Upper lobe of right lung (tissue), 1 donor: ENCODE data around the gene MBD4. TPM values are rescaled to one million over a fixed set of nuclear protein-coding genes. Genes with fewer than 3 reads are reported as not detected.
"Not testable (repeated sequence)": the region's sequence is repeated elsewhere in the genome, so short reads cannot be mapped to it uniquely, and the experiment has no call there.

Source experiments
- ATAC-seq: fragments of 200-7000 bp; cut with Tn5 transposase; one replicate; pipeline ENCODE4 v1.9.1; 2020; ENCODE audit warnings: mild to moderate bottlenecking, moderate library complexity
- DNase-seq: peaks from one replicate; pipeline ENCODE4 v3.0.0-alpha.2; 2020
- H3K27ac ChIP-seq: fragments of 200-600 bp; one replicate; pipeline ENCODE4 v1.8.0; 2022
- H3K27me3 ChIP-seq: fragments of 200-600 bp; one replicate; pipeline ENCODE4 v1.8.0; 2022; ENCODE audit warnings: mild to moderate bottlenecking
- H3K36me3 ChIP-seq: fragments of 200-600 bp; one replicate; pipeline ENCODE4 v1.8.0; 2022
- H3K4me1 ChIP-seq: fragments of 200-600 bp; one replicate; pipeline ENCODE4 v1.8.0; 2022
- H3K4me3 ChIP-seq: fragments of 200-600 bp; one replicate; pipeline ENCODE4 v1.8.0; 2022; ENCODE audit warnings: mild to moderate bottlenecking
- H3K9me3 ChIP-seq: fragments of 200-600 bp; one replicate; pipeline ENCODE4 v1.8.0; 2022
- intact Hi-C: fragments of 100-400 bp; cut with DNase I; formaldehyde crosslinking; loops from one replicate; pipeline ENCODE4 v1.11.0; 2022
- total RNA-seq: library from RNA; stranded (reverse); fragmentation: NEBNext Ultra II Directional; extraction: Animal tissue kit (Norgen Biotek cat#: 25700); gene quantifications from one replicate; pipeline ENCODE4 v1.2.1, GENCODE V29; 2021
- TF ChIP-seq, protein P1 (sequence below): fragments of 200-600 bp; IDR thresholded peaks from one replicate; pipeline ENCODE4 v1.8.0; 2022; ENCODE audit warnings: antibody characterized with exemption
- donor health status: DM: no; HTN: yes; CAD: no; lungs with severe emphysema.

Gene MBD4
- total RNA-seq, 1 donor from 2014 or later, result 36.4 TPM

DNA sequence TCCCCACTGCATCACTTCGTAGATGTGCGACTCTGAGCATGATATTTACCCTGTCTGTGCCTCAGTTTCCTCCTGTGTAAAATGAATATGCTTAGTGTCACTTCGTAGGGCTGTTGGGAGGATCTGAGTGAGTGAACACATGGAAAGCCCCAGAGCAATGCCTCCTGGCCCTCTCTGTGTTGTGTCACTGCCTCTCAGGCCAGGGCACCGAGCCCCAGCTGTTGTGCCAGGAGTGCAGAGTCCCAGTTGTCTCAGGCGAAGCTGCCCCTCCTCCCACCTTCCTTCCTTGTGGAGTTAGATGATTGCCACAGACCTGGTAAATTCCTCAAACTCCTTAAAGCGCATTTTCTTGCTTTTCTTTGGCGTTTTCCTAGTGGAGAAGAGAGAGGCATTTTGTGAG lies 37.5 kb downstream of the MBD4 start:
- ATAC-seq, result no peak
- DNase-seq, result no peak
- H3K4me1 ChIP-seq, result peaks cover 11% of the 10 kb centered on the region
- no peak overlapping the region for H3K27ac ChIP-seq
- intact Hi-C loops, result no loop called here
- H3K36me3 ChIP-seq, result no peaks in the 10 kb centered on the region
- no peaks in the 10 kb centered on the region for H3K9me3 ChIP-seq
- no peak overlapping the region for H3K4me3 ChIP-seq
- TF ChIP-seq, protein P1, sequence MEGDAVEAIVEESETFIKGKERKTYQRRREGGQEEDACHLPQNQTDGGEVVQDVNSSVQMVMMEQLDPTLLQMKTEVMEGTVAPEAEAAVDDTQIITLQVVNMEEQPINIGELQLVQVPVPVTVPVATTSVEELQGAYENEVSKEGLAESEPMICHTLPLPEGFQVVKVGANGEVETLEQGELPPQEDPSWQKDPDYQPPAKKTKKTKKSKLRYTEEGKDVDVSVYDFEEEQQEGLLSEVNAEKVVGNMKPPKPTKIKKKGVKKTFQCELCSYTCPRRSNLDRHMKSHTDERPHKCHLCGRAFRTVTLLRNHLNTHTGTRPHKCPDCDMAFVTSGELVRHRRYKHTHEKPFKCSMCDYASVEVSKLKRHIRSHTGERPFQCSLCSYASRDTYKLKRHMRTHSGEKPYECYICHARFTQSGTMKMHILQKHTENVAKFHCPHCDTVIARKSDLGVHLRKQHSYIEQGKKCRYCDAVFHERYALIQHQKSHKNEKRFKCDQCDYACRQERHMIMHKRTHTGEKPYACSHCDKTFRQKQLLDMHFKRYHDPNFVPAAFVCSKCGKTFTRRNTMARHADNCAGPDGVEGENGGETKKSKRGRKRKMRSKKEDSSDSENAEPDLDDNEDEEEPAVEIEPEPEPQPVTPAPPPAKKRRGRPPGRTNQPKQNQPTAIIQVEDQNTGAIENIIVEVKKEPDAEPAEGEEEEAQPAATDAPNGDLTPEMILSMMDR, result no peak
- no peaks in the 10 kb centered on the region for H3K27me3 ChIP-seq

DNA sequence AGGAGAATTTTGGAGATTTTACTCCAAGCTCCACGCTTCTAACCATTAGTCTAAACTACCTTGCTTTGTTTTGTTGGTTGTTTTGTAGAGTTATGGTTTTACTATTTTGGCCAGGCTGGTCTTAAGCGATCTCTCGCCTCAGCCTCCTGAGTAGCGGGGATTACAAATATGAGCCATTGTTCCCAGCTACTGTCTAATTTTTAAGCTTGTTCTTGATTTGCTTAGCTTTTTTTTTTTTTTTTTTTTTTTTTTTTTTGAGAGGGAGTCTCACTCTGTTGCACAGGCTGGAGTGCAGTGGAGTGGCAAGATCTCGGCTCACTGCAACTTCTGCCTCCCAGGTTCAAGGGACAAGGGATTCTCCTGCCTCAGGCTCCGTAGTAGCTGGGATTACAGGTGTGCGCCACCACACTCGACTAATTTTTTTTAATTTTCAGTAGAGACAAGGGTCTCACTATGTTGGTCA lies 39.8 kb downstream of the MBD4 start:
- Histone ChIP-seq H3K27me3 (no peaks in the 10 kb centered on the region), H3K27ac (peak overlapping the region; percentile 93), H3K4me1 (peaks cover 11% of the 10 kb centered on the region), H3K36me3 (peaks cover 6% of the 10 kb centered on the region), H3K9me3 (no peaks in the 10 kb centered on the region), H3K4me3 (peak overlapping the region; percentile 77)
- no peak for DNase-seq
- intact Hi-C loops, result no loop called here
- ATAC-seq, result no peak
- TF ChIP-seq, protein P1, result no peak

DNA sequence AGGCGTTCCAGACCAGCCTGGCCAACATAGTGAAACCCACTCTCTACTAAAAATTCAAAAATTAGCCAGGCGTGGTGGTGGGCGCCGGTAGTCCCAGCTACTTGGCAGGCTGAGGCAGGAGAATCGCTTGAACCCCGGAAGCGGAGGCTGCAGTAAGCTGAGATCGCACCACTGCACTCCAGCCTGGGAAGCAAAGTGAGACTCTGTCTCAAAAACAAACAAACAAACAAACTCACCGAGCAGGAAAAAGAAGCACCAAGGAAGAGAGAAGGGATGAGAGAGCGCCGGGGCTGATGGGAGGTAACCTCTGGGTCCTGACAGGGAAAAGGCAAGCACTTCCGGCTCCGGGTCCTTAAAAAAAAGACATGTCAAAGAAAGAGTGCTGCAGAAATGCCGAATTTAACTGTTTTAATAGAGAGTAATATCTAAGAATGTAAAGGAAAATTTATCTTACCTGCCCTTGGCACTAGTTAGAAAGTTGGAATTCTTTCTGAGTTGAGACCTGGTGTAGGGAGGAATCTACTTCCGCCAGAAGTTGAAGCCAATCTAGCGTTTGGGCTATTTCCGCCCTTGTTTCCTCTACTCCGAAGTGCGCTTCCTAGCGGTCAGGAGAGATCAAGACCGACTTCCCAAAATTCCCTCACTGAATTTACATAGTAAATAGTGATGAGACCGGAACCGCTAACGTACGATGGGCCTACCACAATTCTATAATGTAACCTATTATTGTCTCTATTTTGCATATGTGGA lies 40.4 kb downstream of the MBD4 start:
- intact Hi-C loops, result no loop called here
- DNase-seq (peak; percentile 81), ATAC-seq (peak; percentile 92)
- H3K9me3 ChIP-seq, result no peaks in the 10 kb centered on the region
- peaks cover 11% of the 10 kb centered on the region for H3K4me1 ChIP-seq
- H3K27me3 ChIP-seq, result no peaks in the 10 kb centered on the region
- H3K36me3 ChIP-seq, result peaks cover 6% of the 10 kb centered on the region
- H3K4me3 ChIP-seq, result peak overlapping the region; percentile 77
- TF ChIP-seq, protein P1, result peak; percentile 84
- H3K27ac ChIP-seq, result peak overlapping the region; percentile 93

DNA sequence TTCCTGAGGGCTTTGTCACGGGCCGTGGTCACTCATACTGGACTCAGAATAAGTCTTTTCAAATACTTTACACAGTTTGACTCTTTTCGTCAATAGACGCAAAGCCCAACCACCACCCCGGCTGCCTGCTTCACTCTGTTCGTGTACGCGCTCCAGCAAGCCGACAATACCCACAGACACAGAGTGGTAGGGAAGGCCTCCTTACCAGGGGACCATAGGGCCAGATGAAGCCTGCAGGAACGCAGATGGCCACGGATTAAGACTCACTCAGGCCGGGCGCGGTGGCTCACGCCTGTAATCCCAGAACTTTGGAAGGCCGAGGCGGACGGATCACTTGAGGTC lies 41.0 kb downstream of the MBD4 start:
- intact Hi-C loops, result no loop called here
- Histone ChIP-seq H3K36me3 (peaks cover 6% of the 10 kb centered on the region), H3K9me3 (no peaks in the 10 kb centered on the region), H3K4me1 (peaks cover 11% of the 10 kb centered on the region), H3K4me3 (peak overlapping the region; percentile 77), H3K27ac (peak overlapping the region; percentile 93), H3K27me3 (no peaks in the 10 kb centered on the region)
- TF ChIP-seq, protein P1, result no peak
- ATAC-seq (peak; percentile 33), DNase-seq (no peak)

DNA sequence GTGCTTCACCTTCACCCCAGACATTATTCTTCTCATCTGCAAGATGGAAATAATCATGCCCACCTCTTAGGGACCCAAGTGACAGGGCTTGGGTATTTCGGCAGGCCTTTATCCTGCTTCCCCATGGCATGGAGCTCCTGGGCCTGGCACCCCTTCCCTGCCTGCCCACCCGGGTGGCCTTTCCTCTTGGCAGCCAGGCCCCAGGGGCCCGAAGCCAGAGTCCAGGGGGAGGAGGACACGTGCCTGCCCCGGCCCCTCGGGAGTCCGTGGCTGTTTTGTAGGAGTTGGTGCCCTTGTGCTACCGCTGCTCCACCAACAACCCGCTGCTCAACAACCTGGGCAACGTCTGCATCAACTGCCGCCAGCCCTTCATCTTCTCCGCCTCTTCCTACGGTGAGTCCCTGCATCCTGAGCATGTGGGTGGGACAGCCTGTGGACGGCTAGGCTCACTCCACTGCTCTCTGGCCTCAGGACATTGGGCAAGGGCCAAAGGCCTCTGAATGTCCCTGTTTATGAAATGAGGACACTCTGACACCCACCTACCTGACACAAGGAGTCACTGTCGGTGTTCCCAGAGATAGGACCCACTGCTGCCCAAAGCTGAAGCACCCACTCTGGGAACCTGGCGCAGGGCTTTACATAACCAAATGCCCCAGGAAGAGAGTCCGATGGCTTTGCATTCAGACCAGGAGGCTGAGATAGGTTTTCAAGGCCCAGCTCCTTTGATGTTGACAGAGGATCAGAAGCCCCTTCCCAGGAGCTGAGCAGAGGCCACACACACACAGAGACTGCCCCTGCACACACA lies 45.8 kb downstream of the MBD4 start:
- ATAC-seq, H3K4me3 ChIP-seq, intact Hi-C loops, H3K27me3 ChIP-seq, DNase-seq, H3K9me3 ChIP-seq: not testable (repeated sequence)
- H3K4me1 ChIP-seq, result peaks cover 19% of the 10 kb centered on the region
- H3K36me3 ChIP-seq, result peaks cover 45% of the 10 kb centered on the region
- H3K27ac ChIP-seq, result peak overlapping the region; percentile 17

DNA sequence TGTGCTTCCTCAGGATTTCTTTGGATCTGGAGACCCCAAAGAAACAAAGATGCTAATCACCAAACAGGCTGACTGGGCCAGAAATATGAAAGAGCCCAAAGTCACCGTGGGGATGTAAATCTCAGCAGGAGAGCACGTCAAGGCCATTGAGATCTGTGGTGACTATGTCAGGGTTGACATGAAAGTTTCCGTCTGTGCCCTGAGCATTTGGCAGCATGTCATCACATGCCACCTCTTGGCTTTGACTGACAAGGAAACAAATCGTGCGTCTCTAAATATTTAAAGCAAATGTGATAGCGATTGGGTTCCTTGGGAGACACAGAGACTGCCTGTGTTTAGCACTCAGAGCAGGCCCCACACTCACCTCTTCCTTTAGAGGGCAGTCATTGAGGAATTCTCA lies 46.5 kb downstream of the MBD4 start:
- TF ChIP-seq, protein P1, result no peak
- Histone ChIP-seq H3K27me3 (no peaks in the 10 kb centered on the region), H3K4me1 (peaks cover 16% of the 10 kb centered on the region), H3K4me3 (no peak overlapping the region), H3K27ac (peak overlapping the region; percentile 17), H3K36me3 (peaks cover 45% of the 10 kb centered on the region), H3K9me3 (no peaks in the 10 kb centered on the region)
- DNase-seq (no peak), ATAC-seq (no peak)
- intact Hi-C loops, result no loop called here

DNA sequence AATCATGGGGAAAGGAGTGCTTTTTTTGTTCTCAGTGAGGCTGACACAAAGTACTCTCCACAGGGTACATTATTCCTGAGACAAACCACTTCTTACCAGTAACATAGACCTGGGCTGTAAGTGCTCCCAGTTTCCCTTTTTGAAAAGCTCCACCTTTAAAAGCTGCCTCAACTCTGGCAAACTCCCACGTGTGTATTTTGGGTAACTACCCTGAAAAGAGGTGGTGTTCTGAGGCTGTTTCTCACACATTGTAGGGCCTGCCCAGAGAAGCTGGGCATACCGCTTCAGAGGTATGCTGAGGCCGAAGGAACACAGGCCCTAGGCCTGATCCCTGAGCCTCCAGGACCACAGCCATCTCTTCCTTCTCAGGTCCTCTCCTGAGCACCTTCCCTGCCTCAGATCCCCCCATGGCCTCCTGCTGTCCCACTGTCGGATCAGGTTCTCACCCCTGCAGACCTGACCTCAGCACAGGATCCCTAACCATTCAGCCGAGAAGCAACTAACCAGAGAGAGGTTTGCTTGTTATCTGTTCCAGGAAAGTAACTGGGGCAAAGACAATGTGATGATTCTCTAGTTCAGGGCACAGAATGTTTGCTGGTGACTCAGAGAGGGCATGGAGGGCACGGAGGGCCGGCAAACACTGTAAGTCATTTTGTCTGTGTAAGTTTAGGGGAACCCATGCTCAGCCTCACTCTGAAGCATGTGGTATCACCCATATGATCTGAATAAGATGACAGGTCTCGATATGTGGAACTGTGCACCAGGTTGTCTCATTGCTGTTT lies 47.5 kb downstream of the MBD4 start:
- Histone ChIP-seq H3K36me3 (peaks cover 52% of the 10 kb centered on the region), H3K4me1 (peaks cover 15% of the 10 kb centered on the region)
- DNase-seq, H3K27ac ChIP-seq, H3K9me3 ChIP-seq, ATAC-seq, intact Hi-C loops, H3K4me3 ChIP-seq, H3K27me3 ChIP-seq: not testable (repeated sequence)

DNA sequence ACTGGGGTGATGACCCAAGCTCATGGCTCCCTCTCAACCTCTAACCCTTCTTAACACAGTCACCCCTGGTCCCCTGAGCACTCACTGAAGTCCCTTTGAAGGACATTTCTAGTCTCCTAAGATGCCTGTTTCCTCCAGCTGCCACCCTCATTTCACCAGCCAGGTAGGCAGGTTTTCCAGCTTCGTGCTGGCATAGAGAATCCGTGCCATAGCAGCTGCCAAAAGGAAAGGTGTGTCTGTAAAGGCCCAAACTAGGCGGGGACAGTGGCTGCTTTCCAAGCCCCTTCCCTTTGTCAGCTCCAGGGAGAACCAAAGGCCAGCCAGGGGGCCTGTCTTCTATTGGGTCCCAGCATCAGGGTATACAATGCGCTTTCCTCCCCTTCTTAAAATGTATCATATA lies 48.2 kb downstream of the MBD4 start:
- H3K4me3 ChIP-seq, ATAC-seq, H3K27me3 ChIP-seq, DNase-seq, H3K9me3 ChIP-seq, intact Hi-C loops: not testable (repeated sequence)
- H3K27ac ChIP-seq, result peak overlapping the region; percentile 1
- H3K36me3 ChIP-seq, result peaks cover 53% of the 10 kb centered on the region
- H3K4me1 ChIP-seq, result peaks cover 15% of the 10 kb centered on the region
